OCI-LY1 (cell line): ENCODE measurements around the gene CFAP74.

Experiments used
- EZH2 ChIP-seq: fragments of 200-600 bp; sonication (generic), shearing (Covaris generic); IDR thresholded peaks from 2 replicates; pipeline ENCODE4 v1.8.0; 2017; ENCODE audit warnings: borderline replicate concordance, mixed run types, mild to moderate bottlenecking, antibody characterized with exemption, low read length, moderate library complexity, mixed read lengths
- TF ChIP-seq, protein P1 (sequence below): fragments of 200-600 bp; sonication (generic), shearing (Covaris generic); IDR thresholded peaks from 2 replicates; pipeline ENCODE4 v1.5.1; 2017; ENCODE audit warnings: mild to moderate bottlenecking, antibody characterized with exemption, low read length, moderate library complexity, mixed read lengths

DNA sequence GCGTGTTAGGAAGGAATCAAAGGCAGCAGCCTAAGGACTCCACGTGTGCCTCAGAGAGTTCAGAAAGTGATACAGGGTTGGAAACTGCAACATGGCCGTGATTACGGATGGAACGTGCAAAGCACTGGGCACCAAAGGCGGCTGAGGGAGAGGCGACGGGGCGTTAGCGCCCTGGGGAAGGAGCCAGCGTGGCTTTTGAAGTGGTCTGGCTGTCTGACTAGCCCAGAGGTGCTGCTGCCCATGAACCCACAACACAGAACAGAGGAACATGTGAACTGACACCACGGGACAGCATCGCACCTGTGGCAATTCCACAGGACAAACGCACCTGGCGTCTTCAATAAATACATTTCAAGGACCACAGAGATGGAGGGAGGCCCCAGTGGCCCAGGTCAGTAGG lies 66.5 kb downstream of the CFAP74 start:
- TF ChIP-seq, protein P1, sequence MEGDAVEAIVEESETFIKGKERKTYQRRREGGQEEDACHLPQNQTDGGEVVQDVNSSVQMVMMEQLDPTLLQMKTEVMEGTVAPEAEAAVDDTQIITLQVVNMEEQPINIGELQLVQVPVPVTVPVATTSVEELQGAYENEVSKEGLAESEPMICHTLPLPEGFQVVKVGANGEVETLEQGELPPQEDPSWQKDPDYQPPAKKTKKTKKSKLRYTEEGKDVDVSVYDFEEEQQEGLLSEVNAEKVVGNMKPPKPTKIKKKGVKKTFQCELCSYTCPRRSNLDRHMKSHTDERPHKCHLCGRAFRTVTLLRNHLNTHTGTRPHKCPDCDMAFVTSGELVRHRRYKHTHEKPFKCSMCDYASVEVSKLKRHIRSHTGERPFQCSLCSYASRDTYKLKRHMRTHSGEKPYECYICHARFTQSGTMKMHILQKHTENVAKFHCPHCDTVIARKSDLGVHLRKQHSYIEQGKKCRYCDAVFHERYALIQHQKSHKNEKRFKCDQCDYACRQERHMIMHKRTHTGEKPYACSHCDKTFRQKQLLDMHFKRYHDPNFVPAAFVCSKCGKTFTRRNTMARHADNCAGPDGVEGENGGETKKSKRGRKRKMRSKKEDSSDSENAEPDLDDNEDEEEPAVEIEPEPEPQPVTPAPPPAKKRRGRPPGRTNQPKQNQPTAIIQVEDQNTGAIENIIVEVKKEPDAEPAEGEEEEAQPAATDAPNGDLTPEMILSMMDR: no peak
- TF ChIP-seq EZH2: no peak
